Vagina (tissue), 2 donors: ENCODE measurements around the gene VRK1. TPM values are rescaled to one million over a fixed set of nuclear protein-coding genes. Genes with fewer than 3 reads are reported as not detected.

Experiments
- DNase-seq, 2 donors: peaks; one replicate each; pipeline ENCODE4 v3.0.0-alpha.2; 2017; ENCODE audit errors: extremely low spot score in 2 of 2
- H3K27ac ChIP-seq: fragments of 200-600 bp; sonication (generic); one replicate; pipeline ENCODE4 v1.5.1; 2019
- H3K27me3 ChIP-seq: fragments of 200-600 bp; sonication (generic); one replicate; pipeline ENCODE4 v1.5.1; 2019
- H3K36me3 ChIP-seq, 2 donors: fragments of 200-600 bp; sonication (generic); one replicate each; pipeline ENCODE4 v1.5.1; 2017 to 2019
- H3K4me1 ChIP-seq: fragments of 200-600 bp; sonication (generic); one replicate; pipeline ENCODE4 v1.5.1; 2019
- H3K4me3 ChIP-seq, 2 donors: fragments of 200-600 bp; sonication (generic); 1 replicate in 1 of 2; 2 replicates in 1 of 2; pipeline ENCODE4 v1.5.1; 2016 to 2019
- H3K9me3 ChIP-seq: fragments of 200-600 bp; sonication (generic); one replicate; pipeline ENCODE4 v1.5.1; 2019
- POLR2A ChIP-seq, 2 donors: fragments of 450-650 bp; IDR thresholded peaks; one replicate each; pipeline ENCODE4 v1.6.1; 2017; ENCODE audit warnings: antibody characterized with exemption in 2 of 2, mild to moderate bottlenecking in 2 of 2, moderate library complexity in 2 of 2
- POLR2AphosphoS5 ChIP-seq, 2 donors: sonication (generic); formaldehyde crosslinking; IDR thresholded peaks; one replicate each; pipeline ENCODE4 v1.9.0; 2017; ENCODE audit warnings: antibody characterized with exemption in 2 of 2, mild to moderate bottlenecking in 2 of 2, low read depth in 1 of 2; ENCODE audit not compliant: insufficient read depth in 1 of 2
- intact Hi-C: fragments of 100-400 bp; cut with DNase I; formaldehyde crosslinking; loops from one replicate; pipeline ENCODE4 v1.15.1; 2023
- total RNA-seq: library from RNA; depleted of rRNA; stranded (reverse); fragments of >200 nt; gene quantifications from one replicate; pipeline ENCODE4 v1.2.3, GENCODE V29; 2016
- TF ChIP-seq, protein P1 (sequence below), 3 experiments: fragments of 450-650 bp in 2 of 3; fragments of 200-600 bp in 1 of 3; sonication (generic) in 1 of 3; IDR thresholded peaks; one replicate each; pipeline ENCODE4 v1.5.1; 2017 to 2019; ENCODE audit warnings: antibody characterized with exemption in 3 of 3, mild to moderate bottlenecking in 2 of 3, moderate library complexity in 2 of 3

The VRK1 gene
- total RNA-seq, 1 donor from 2014 or later = 10.1 TPM

DNA sequence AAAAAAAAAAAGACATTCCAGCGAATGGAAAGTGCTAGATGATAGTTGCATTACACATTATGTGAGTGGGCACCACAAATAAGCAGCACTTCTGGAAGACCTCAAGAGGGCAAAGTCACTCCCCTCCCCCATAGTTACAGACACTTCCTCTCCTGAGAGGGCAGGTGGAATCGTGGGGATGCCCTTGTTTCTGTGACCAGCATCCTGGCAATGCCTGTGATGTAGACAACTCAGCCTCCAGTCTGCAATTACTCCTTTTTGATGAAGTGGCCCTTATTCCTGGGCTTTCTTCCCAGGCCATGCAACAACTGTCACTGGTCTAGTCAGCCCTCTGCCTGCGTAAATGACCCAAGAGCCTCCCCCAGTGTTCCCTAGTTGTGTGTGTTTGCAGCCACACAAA, 104.8 kb downstream of the VRK1 start:
- no peaks in the 10 kb centered on the region for H3K9me3 ChIP-seq
- no peak overlapping the region for H3K27ac ChIP-seq
- no peaks in the 10 kb centered on the region for H3K27me3 ChIP-seq
- H3K4me3 ChIP-seq = no peak overlapping the region
- peak; percentile 42 to 67 for DNase-seq
- intact Hi-C loops = no loop called here
- H3K4me1 ChIP-seq = no peaks in the 10 kb centered on the region
- TF ChIP-seq POLR2AphosphoS5 (IDR thresholded peaks at IDR 0.05; ENCODE audit: insufficient read depth in 1 of 2, low read depth in 1 of 2) (no peak), POLR2A (IDR thresholded peaks at IDR 0.05) (no peak)
- TF ChIP-seq, protein P1, sequence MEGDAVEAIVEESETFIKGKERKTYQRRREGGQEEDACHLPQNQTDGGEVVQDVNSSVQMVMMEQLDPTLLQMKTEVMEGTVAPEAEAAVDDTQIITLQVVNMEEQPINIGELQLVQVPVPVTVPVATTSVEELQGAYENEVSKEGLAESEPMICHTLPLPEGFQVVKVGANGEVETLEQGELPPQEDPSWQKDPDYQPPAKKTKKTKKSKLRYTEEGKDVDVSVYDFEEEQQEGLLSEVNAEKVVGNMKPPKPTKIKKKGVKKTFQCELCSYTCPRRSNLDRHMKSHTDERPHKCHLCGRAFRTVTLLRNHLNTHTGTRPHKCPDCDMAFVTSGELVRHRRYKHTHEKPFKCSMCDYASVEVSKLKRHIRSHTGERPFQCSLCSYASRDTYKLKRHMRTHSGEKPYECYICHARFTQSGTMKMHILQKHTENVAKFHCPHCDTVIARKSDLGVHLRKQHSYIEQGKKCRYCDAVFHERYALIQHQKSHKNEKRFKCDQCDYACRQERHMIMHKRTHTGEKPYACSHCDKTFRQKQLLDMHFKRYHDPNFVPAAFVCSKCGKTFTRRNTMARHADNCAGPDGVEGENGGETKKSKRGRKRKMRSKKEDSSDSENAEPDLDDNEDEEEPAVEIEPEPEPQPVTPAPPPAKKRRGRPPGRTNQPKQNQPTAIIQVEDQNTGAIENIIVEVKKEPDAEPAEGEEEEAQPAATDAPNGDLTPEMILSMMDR (IDR thresholded peaks at IDR 0.05) = no peak
- no peaks in the 10 kb centered on the region for H3K36me3 ChIP-seq

GRCh38 chr14:96903444-96904023, 106.4 kb downstream of the VRK1 start:
- DNase-seq = peak; percentile 16 to 40
- Histone ChIP-seq H3K4me3 (no peak overlapping the region), H3K27me3 (no peaks in the 10 kb centered on the region), H3K4me1 (no peaks in the 10 kb centered on the region), H3K36me3 (no peaks in the 10 kb centered on the region), H3K27ac (no peak overlapping the region), H3K9me3 (no peaks in the 10 kb centered on the region)
- TF ChIP-seq, protein P1 (IDR thresholded peaks at IDR 0.05) = no peak
- TF ChIP-seq POLR2AphosphoS5 (IDR thresholded peaks at IDR 0.05; ENCODE audit: insufficient read depth in 1 of 2, low read depth in 1 of 2) (no peak), POLR2A (IDR thresholded peaks at IDR 0.05) (no peak)
- intact Hi-C loops = no loop called here

- no peak overlapping the region for H3K4me3 ChIP-seq
- intact Hi-C loops = no loop called here
- TF ChIP-seq, protein P1 (IDR thresholded peaks at IDR 0.05) = no peak
- TF ChIP-seq POLR2AphosphoS5 (IDR thresholded peaks at IDR 0.05; ENCODE audit: insufficient read depth in 1 of 2, low read depth in 1 of 2) (no peak), POLR2A (IDR thresholded peaks at IDR 0.05) (no peak)
These were observed 107.0 kb downstream of the VRK1 start for GRCh38 chr14:96904201-96904600.

DNA sequence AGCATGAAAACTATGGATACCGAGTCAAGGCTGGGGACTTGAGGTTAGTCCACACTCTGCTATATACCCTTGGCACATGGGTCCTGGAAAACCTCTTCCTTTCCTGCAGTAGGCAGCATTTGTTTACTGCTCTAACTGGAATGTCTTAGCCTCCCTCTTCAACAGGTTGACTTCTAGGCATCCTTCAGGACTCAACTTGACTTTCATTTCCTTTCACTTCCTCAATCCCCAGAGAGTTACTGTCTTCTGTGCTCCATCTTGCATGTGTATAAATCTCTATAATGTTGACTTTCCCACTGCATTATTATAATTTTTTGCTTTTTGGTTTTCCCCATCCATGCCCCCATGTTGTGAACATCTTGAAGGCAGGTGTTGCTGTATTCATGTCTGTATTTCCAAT, 107.9 kb downstream of the VRK1 start:
- intact Hi-C loops = no loop called here
- Histone ChIP-seq H3K4me3 (no peak overlapping the region), H3K4me1 (no peaks in the 10 kb centered on the region), H3K27ac (no peak overlapping the region), H3K9me3 (peaks cover 6% of the 10 kb centered on the region), H3K36me3 (no peaks in the 10 kb centered on the region), H3K27me3 (no peaks in the 10 kb centered on the region)
- DNase-seq = no peak
- TF ChIP-seq POLR2AphosphoS5 (IDR thresholded peaks at IDR 0.05; ENCODE audit: insufficient read depth in 1 of 2, low read depth in 1 of 2) = no peak
- TF ChIP-seq, protein P1 (IDR thresholded peaks at IDR 0.05) = no peak
- no peak for TF ChIP-seq POLR2A (IDR thresholded peaks at IDR 0.05)

More at GRCh38 chr14:96904201-96904600, 107.0 kb downstream of the VRK1 start:
- DNase-seq = no peak
- Histone ChIP-seq H3K27me3 (no peaks in the 10 kb centered on the region), H3K36me3 (no peaks in the 10 kb centered on the region), H3K9me3 (no peaks in the 10 kb centered on the region), H3K4me1 (no peaks in the 10 kb centered on the region), H3K27ac (no peak overlapping the region)

DNA sequence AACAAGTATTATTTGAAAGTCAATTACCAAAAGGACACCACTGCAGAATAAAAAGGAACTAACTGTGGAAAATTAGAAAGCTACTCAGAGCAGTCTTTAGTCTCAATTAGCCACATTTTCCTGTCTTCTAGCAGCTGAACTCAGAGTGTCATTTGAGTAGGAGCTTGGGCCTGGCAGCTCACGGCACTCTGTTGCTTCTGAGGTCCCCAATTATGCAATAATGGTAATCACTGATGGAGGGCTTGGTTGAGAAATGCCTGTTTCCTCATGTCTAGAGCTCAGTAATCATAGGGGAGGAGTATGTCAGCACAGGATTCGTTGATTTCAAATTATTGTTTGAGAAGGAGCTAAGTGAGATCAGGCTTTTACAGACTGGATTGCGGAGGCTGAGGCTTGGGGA, 108.6 kb downstream of the VRK1 start:
- intact Hi-C loops = no loop called here

More for the DNA sequence above, 108.6 kb downstream of the VRK1 start:
- Histone ChIP-seq H3K36me3 (no peaks in the 10 kb centered on the region), H3K9me3 (peaks cover 8% of the 10 kb centered on the region), H3K27me3 (no peaks in the 10 kb centered on the region), H3K4me3 (no peak overlapping the region), H3K4me1 (no peaks in the 10 kb centered on the region), H3K27ac (no peak overlapping the region)
- DNase-seq = no peak
- TF ChIP-seq, protein P1 (IDR thresholded peaks at IDR 0.05) = no peak
- no peak for TF ChIP-seq POLR2A (IDR thresholded peaks at IDR 0.05)
- no peak for TF ChIP-seq POLR2AphosphoS5 (IDR thresholded peaks at IDR 0.05; ENCODE audit: insufficient read depth in 1 of 2, low read depth in 1 of 2)
